T-helper 1 cell treated with Interleukin-12 subunit alpha and Interleukin-12 subunit beta and Interleukin-4 antibody, amounts not matched to agents 30 ng/mL and 1 ng/mL, for 36 hours (primary cell): ENCODE measurements around the gene C2CD2L. TPM values are rescaled to one million over a fixed set of nuclear protein-coding genes. Genes with fewer than 3 reads are reported as not detected.
"Not testable (repeated sequence)": the region's sequence is repeated elsewhere in the genome, so short reads cannot be mapped to it uniquely, and the experiment has no call there.

Experiments
- intact Hi-C: fragments of 100-400 bp; cut with micrococcal nuclease; formaldehyde crosslinking; loops from one replicate; pipeline ENCODE4 v1.15.1; 2024
- total RNA-seq: library from RNA; stranded (reverse); gene quantifications from 2 replicates; pipeline ENCODE4 v1.2.3, GENCODE V29; 2022

Gene C2CD2L
- total RNA-seq, 1 donor from 2014 or later = 36.6 TPM

DNA sequence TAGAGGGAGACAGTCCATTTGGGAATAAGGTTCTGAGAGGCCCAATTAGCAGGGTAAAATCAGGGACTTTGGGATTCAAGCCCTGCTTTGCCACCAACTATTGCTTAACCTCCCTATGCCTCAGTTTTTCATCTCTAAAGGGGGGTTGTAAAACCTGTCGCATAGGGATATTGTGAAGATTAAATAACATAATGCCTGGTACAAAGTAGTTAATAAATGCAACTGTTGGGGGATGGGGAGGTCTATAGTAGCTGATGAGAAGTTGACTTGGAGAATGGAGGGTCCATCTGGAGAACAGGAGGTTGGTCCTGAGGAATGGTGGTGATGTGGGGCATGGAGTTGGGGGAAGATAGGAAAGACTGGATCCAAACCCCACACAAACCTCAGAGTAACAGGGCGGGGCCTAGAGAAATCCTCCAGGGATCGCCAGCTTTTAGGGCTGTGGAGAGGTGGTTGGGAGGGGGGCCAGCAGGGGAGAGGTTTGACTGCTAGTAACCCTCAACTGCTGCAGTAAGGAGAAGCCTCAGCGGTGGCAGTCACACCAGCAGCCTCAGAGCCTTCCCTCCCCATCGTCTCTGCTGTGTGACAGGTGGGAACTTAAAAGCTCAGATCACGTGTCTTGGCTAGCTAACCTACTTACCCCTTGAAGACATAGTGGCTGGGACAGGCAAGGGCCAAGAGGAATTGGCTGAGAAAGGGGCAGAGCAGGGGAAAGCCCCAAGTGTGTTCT lies 40.6 kb downstream of the C2CD2L start:
- intact Hi-C loops = no loop called here

DNA sequence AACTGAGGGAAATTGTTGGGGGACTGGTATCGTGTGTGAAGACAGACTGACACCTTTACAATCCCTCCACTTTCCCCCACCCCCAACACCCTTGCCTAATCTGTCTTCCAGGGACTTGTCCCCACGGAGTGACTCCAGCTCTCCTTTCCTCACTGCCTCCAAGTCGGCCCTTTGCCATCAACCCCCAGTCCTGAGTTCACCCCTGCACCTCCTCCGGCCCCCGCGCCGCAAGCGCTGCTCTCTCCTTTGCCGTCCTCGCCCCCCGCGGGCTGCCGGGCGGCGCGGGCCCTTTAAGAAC lies 41.5 kb downstream of the C2CD2L start:
- intact Hi-C loops = loop anchor here (1.0 kb wide), 1 partner anchor 20 kb away; the partner anchor contains the start of gene NLRX1

DNA sequence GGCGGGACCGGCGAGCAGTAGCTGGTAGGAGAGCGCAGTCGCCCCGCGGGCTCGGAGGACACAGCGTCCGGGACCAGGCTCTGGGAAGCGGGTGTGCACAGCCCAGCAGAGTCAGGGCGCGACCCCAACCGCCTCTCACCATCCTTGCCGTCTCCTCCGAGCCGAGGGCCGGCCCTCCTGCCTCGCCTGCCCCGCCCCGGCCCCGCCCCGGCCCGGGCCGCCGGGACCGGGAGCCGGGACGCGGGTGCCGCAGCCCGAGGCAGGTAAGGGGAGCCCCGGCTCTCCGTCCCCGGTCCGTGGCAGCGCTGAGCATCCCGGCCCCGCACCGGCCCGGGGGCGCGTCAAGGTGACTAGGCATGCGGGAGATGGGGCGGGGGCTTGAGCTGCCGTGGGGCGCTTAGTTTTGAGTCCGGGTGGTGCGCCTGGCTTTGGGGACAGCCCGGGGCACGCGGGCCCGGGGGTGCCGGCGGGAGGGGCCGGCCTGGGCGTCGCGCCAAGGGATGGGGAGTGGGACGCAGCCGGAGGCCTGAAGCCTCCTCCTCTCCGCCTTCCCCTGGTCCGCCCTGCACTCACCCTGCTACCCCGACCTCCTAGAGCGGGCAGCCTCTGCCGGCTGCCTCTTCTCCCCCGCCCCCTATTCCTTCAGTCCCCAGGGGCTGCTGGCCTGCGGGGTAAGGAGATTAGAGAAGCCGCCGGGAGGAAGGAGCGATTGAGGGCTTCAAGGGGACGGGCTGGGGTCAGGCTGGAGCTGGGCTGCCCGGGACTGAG lies 42.1 kb downstream of the C2CD2L start, which contains the start of gene ABCG4:
Gene ABCG4, plus strand, starts transcription at position 35 of the 768 bp plus-strand sequence. CDS start 914 bp downstream, outside the sequence.
- intact Hi-C loops = loop anchor here (1.0 kb wide), 1 partner anchor 19 kb away; the partner anchor contains the start of gene NLRX1

DNA sequence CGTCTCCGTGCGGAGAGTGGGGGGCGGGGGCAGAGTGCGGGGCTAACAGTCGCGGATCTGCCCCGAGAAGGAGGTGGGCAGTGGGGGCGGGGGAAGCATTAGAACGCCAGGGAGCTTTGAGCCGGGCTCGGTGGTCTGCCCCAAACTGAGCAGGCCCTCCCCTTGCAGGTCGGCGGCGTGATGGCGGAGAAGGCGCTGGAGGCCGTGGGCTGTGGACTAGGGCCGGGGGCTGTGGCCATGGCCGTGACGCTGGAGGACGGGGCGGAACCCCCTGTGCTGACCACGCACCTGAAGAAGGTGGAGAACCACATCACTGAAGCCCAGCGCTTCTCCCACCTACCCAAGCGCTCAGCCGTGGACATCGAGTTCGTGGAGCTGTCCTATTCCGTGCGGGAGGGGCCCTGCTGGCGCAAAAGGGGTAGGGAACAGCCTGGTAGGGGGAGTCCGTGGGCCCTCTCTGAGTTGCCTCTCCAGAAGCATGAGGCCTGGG lies 42.7 kb downstream of the C2CD2L start:
- intact Hi-C loops = loop anchor here (1.0 kb wide), 1 partner anchor 18 kb away; the partner anchor contains the start of gene NLRX1

DNA sequence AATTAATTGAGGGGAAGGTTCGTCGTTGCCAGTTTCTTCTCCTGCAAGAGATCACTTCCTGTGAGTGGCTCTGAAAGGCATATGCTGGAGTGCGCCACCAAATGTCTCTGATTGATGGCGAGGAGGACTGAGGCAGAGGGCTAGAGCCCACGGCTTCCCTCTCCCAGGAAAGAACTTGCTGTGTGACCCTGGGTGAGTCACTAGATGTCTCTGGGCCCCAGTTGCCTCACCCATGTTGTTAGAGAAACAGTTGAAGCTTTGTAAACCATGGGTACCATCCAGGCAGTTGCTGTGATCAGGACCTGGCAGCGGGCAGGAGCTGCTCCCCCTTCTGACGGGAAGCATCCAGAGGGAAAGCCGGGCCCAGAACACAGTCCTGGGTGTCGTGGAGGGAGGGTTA lies 44.9 kb downstream of the C2CD2L start:
- intact Hi-C loops = no loop called here

DNA sequence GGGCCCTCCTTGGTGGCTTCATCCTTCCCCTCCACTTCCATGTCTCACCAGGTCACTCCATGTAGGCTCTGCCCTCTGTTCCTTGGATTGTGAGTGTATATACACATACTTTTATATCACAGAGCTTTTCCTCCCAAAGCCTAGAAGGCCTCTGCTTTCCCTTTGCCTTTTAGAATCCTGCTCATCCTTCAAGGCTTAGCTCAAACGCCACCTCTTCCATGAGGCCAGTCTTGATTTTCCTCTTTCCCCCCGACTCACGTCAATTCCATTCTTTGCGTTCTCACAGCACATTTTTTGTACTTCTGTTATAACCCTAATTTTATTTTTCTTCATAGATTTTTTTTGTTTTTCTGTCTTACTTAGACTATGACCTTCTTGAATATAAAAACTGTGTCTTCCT lies 45.5 kb downstream of the C2CD2L start:
- intact Hi-C loops = no loop called here

DNA sequence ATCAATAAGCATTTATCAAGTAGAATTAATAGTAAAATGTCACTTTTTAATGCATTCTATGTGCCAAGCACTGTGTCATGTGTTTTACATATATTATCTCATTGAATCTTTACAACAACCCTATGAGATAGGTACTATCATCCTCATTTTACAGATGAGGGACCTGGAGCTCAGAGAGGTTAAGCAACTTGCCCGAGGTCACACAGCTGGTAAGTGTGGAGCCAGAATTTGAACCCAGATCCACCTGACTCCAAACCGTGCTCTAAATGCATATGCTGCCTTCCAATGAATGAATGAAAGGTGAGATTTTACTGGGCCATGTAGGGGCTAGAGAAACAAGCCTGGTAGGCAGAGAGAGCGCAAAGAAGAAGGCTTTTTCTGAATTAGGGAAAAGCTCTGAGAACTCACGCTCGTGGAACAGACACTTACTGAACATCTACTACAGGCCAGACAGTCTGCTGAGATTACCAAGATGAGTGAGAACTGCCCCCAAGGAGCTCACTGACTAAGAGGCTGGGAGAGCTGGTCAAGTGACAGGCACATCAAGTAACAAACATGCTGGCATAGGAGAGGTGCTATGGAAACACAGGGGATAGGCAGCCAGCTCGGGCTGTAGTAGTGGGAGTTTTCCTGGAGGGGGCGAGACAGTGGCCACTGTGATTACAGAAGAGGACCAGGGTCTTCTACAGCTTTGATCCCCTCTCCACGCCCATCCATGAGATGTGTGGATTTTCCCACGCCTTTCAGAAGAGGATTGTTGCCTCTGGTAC lies 46.1 kb downstream of the C2CD2L start:
- intact Hi-C loops = no loop called here

DNA sequence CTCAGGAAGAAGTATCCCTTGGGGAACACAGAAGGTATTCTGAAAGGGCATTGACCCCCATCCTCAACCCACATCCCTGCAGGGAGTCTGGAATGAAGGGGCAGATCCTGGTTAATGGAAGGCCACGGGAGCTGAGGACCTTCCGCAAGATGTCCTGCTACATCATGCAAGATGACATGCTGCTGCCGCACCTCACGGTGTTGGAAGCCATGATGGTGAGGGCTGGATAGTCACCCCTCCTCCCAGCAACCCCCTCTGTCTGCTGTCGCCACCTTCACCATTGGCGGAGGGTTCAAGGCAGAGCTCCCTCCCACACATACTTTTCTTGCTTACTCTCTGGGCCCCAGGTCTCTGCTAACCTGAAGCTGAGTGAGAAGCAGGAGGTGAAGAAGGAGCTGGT lies 47.0 kb downstream of the C2CD2L start:
- intact Hi-C loops = no loop called here

DNA sequence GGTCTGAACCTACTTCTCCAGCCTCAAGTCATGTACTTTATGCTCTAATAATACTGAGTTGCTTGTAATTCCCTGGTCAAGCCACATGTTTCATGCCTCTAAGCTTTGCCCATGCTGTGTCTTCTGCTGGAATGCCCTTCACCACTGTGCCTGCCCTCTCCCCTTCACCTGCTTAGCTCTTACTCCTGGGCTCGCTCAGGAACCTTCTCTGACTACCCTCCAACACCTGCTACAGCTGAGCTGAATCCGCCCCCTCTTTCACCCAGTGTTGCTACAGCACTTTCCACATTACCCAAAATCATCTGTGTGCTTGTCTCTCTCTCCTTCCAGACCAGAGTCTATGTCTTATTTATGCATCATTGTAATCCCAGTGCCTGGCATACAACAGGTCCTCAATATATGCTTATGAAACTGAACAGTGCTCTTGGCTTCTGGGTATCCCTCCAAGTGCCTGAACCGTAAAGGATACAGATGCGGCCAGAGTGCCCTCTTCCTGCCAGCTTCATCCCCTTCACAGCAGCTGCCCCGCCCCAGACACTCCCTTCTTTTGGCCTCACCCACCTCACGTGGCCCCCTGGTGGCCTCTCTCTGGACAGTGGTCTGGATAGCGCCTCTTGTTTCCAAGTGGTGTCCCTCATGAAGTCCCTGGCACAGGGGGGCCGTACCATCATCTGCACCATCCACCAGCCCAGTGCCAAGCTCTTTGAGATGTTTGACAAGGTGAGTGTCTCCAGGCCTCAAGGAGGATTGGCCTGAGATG lies 48.8 kb downstream of the C2CD2L start:
- intact Hi-C loops = no loop called here

DNA sequence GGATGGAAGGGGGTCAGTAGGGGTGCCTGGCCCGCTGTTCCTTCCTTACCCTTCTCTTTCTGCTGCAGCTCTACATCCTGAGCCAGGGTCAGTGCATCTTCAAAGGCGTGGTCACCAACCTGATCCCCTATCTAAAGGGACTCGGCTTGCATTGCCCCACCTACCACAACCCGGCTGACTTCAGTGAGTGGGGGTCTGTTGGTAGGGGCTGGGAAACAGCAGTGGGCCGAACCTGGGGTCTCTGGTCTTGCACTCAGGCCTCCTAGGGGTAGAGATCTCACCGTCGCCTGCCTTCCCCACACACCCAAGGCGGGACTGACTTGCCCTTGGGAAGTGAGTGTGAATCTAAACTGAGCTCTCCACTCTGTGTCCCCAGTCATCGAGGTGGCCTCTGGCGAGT lies 49.4 kb downstream of the C2CD2L start:
- intact Hi-C loops = no loop called here

DNA sequence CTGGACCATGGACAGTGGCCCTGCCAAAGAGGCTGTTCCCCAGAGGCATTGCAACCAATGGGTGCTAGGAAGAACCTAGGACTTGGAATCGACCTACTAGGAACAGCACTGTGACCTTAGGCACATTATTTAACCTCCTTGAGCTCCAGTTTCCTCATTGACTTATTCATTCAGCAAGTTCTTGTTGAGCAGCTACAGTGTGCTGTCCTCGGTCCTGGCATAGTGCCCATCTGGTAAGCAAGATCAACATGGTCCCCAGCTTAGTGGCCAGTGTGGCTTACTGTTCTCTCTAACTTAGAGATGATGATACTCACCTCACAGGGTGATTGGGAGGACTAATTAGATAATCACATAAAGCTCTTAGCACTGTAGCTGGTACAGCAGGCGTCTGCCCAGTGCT lies 49.9 kb downstream of the C2CD2L start:
- intact Hi-C loops = no loop called here

DNA sequence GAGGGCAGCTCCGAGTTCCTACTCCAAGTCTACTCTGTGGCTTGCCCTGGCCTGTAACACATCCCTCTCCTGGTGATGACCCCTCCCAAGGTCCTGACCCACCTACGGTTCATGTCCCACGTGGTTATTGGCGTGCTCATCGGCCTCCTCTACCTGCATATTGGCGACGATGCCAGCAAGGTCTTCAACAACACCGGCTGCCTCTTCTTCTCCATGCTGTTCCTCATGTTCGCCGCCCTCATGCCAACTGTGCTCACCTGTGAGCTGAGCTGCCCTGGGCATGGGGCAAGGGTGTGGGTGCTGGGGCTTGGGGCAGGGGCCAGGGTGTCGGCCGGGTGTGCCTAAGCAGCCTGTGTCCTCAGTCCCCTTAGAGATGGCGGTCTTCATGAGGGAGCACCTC lies 51.3 kb downstream of the C2CD2L start:
- intact Hi-C loops = no loop called here

DNA sequence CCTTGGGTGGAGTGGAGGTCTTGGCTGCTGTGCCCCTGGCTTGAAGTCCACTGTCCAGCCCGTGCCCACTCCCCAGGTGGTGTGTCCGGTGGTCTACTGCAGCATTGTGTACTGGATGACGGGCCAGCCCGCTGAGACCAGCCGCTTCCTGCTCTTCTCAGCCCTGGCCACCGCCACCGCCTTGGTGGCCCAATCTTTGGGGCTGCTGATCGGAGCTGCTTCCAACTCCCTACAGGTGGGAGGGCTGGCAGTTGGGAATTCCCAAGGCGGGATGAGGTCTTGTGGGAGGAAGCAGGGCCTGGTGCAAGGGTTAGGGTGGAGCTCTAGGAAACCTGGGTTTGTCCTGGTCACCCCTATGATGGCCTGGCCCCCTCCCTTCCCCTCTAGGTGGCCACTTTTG lies 53.0 kb downstream of the C2CD2L start:
- intact Hi-C loops = no loop called here

DNA sequence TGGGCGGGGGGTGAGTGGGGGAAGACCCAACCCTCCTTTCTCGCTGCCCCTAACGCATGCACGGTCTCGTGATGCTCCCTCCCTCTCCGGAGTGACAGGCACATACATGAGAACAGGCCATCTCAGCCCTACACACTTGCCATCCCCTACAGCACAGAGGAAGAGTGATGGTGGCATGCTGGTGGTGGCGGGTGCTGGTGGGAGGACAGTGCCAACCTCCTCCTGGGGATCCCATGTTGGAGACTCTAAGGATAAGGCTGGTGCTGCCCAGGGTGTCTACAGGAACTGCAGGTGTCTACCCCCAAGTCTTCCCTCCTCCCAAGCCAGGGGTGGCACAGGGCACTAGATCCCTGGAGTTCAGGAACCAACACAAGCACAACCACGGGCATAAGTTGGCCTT lies 54.7 kb downstream of the C2CD2L start:
- intact Hi-C loops = no loop called here

DNA sequence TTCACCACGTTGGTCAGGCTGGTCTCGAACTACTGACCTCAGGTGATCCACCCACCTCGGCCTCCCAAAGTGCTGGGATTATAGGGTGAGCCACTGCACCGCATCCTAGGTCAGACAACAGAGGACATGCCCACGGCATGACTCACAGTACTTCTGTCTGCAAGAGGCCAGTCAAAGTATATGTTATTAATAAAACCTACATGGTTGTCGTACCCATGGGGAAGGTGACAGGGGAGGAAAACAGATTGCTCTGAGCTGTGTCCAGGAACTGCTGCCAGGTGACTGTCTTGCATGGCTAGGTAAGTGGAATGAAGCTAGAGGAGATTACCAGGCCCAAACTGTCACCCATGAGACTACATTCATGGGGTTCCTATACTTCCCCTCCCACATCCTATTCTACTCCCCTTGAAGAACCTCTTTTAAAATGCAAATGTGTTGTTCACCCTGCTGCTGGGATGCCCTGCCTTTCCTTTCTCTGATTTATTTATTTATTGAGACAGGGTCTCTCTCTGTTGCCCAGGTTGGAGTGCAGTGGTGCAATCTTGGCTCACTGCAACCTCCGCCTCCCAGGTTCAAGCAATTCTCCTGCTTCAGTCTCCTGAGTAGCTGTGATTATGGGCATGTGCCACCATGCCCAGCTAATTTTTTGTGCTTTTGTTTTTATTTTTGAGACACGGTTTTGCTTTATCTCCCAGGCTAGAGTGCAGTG lies 59.4 kb downstream of the C2CD2L start:
- intact Hi-C loops = no loop called here

DNA sequence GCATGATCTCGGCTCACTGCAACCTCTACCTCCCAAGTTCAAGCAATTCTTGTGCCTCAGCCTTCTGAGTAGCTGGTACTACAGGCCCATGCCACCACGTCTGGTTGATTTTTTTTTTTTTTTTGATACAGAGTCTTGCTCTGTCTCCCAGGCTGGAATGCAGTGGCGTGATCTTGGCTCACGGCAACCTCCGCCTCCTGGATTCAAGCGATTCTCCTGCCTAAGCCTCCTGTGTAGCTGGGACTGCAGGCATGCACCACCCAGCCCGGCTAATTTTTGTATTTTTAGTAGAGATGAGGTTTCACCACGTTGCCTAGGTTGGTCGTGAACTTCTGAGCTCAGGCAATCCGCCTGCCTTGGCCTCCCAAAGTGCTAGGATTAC lies 59.9 kb downstream of the C2CD2L start:
- intact Hi-C loops = not testable (repeated sequence)

DNA sequence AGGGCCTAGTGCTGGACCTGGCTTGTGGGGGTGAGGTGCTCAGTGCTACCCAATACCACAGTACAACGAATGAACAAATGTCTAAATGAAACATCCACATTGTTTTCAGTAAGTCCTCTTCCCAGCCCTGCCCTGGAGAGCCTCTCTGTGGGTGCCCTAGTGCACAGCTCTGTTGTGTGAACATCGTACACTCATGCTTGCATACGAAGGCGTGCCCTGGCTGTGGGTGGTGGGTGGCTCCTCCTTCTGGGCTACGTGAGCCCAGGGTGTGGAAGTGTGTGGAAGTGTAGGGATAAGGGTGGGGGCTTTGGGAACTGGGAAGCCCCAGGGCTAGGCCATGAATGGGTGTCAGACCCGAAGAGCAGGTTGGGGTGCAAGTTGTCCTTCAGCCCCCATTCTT lies 60.8 kb downstream of the C2CD2L start:
- intact Hi-C loops = loop anchor here (1.0 to 2.0 kb wide), 8 partner anchors 19 to 153 kb away; partner anchors contain the start of genes ABCG4, CBL, DPAGT1 and HINFP
